Measurements from ENCODE around the gene KIF5B. TPM values are rescaled to one million over a fixed set of nuclear protein-coding genes. Genes with fewer than 3 reads are reported as not detected.

The KIF5B gene
- total RNA-seq, 1 experiment from 2014 or later, result 117 TPM

DNA sequence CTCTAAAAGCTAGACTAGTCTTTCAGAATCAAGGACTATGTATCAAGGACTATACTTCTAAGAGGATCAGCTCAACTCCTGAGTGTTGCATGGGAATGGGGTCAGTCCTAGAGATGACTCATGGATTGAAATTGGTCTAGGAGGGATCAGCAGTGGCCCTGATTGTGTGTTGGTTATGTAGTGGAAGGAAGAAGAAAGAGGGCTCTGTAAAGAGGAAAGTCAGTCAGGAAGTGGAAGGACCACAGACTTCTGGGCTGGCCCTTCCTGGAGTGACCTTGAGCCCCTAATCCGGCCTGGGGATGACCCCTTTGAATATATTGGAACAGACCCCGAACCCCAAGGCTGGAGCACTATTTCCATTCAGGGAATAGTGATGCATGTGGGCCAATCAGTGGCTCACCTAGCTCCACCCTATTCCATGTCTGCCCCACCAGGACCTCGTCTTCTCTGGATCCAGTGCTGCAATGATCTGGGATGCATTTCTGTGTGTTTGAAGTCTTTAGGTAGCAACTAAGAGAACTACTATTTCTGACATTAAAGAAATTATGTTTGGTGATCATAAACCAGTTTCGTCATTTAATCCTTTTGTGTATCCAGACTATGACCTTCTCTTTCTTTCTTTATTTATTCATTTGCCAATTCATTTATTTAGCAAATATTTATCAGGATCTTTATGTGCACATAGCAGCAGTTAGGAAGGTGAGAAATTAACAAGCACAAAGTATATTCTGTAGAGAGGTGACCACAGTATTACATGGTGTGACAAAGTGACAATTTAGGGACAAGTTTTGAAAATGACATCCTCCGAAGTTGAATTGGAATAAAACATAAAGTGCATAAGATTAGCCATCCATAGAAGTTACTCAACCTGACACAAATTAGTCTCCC, 48.6 kb upstream of the KIF5B start:
- no peak overlapping the region for H3K4me2 ChIP-seq (ENCODE audit: low read length)
- TF ChIP-seq, protein P1, sequence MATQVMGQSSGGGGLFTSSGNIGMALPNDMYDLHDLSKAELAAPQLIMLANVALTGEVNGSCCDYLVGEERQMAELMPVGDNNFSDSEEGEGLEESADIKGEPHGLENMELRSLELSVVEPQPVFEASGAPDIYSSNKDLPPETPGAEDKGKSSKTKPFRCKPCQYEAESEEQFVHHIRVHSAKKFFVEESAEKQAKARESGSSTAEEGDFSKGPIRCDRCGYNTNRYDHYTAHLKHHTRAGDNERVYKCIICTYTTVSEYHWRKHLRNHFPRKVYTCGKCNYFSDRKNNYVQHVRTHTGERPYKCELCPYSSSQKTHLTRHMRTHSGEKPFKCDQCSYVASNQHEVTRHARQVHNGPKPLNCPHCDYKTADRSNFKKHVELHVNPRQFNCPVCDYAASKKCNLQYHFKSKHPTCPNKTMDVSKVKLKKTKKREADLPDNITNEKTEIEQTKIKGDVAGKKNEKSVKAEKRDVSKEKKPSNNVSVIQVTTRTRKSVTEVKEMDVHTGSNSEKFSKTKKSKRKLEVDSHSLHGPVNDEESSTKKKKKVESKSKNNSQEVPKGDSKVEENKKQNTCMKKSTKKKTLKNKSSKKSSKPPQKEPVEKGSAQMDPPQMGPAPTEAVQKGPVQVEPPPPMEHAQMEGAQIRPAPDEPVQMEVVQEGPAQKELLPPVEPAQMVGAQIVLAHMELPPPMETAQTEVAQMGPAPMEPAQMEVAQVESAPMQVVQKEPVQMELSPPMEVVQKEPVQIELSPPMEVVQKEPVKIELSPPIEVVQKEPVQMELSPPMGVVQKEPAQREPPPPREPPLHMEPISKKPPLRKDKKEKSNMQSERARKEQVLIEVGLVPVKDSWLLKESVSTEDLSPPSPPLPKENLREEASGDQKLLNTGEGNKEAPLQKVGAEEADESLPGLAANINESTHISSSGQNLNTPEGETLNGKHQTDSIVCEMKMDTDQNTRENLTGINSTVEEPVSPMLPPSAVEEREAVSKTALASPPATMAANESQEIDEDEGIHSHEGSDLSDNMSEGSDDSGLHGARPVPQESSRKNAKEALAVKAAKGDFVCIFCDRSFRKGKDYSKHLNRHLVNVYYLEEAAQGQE (IDR thresholded peaks at IDR 0.05; ENCODE audit: low read depth), result no peak
- TF ChIP-seq EGR1 (IDR thresholded peaks at IDR 0.05; ENCODE audit: low read depth), result no peak
- no peak for TF ChIP-seq SIN3A (IDR thresholded peaks at IDR 0.05; ENCODE audit: low read depth)
- TF ChIP-seq ZBTB33 (IDR thresholded peaks at IDR 0.05; ENCODE audit: extremely low read depth, insufficient replicate concordance, low read length), result no peak
- intact Hi-C loops (cut with micrococcal nuclease), result no loop called here
- H3K9me2 ChIP-seq (ENCODE audit: insufficient read depth), result no peaks in the 10 kb centered on the region
- ATAC-seq (no peak), DNase-seq (ENCODE audit: low read depth, low spot score) (no peak)
- H3K4me1 ChIP-seq (ENCODE audit: control insufficient read depth in 1 of 2, insufficient read depth in 2 of 2, low read length in 2 of 2), result no peaks in the 10 kb centered on the region
- H3K27me3 ChIP-seq (ENCODE audit: insufficient read depth, low read length), result no peaks in the 10 kb centered on the region
- no peak overlapping the region for H2AFZ ChIP-seq (ENCODE audit: low read depth, low read length, poor library complexity, severe bottlenecking)
- H3K36me3 ChIP-seq (ENCODE audit: control insufficient read depth in 1 of 2, insufficient read depth in 2 of 2, low read length in 2 of 2), result no peaks in the 10 kb centered on the region
- RAD21 ChIA-PET (ENCODE audit: low non-redundant PET in 1 of 2, low total read pairs in 2 of 2, uncharacterized antibody in 2 of 2, unreplicated experiment in 2 of 2), result no interaction called here
- POLR2A ChIA-PET, result no interaction called here
- no peak overlapping the region for H3K27ac ChIP-seq (ENCODE audit: low read depth, low read length)
- H3K9ac ChIP-seq (ENCODE audit: low read length), result no peak overlapping the region
- no peaks in the 10 kb centered on the region for H4K20me1 ChIP-seq (ENCODE audit: insufficient read depth)
- no peaks in the 10 kb centered on the region for H3K79me2 ChIP-seq (ENCODE audit: insufficient read depth, low read length)
- no TSS peak for BruUV-seq (replicated peaks)
- CTCF ChIA-PET, result no interaction called here
- H3K9me3 ChIP-seq (ENCODE audit: control insufficient read depth in 1 of 2, insufficient read depth in 1 of 2, low read depth in 1 of 2, low read length in 2 of 2), result no peaks in the 10 kb centered on the region
- no peak overlapping the region for H3K4me3 ChIP-seq (replicated peaks in 1 of 2; ENCODE audit: low read depth in 1 of 2, low read length in 2 of 2)

All from HCT116 (cell line).